ENCODE results near the gene ENTHD1. TPM values are rescaled to one million over a fixed set of nuclear protein-coding genes. Genes with fewer than 3 reads are reported as not detected.

The ENTHD1 gene
- total and polyA plus RNA-seq, 2 donors (not counting 3 experiments of a cell fraction or from before 2014, with no cell fraction given), result not detected

- Histone ChIP-seq H3K4me3 (replicated peaks in 1 of 3; ENCODE audit: insufficient read depth in 1 of 3, low read depth in 1 of 3, low read length in 3 of 3) (no peak overlapping the region), H3K9ac (replicated peaks; ENCODE audit: extremely low read depth, insufficient read depth, low read length) (no peak overlapping the region), H3K27me3 (ENCODE audit: control insufficient read depth in 2 of 2, insufficient read depth in 2 of 2, low read length in 2 of 2) (peaks cover 12 to 22% of the 10 kb centered on the region in 2 experiments), H3K4me1 (ENCODE audit: control insufficient read depth, extremely low read depth, insufficient read depth, low read length) (no peaks in the 10 kb centered on the region), H3K4me2 (ENCODE audit: insufficient read depth, low read length) (no peak overlapping the region), H3K36me3 (ENCODE audit: control insufficient read depth in 2 of 2, extremely low read depth in 1 of 2, insufficient read depth in 2 of 2, low read length in 2 of 2) (no peaks in the 10 kb centered on the region), H3K79me2 (ENCODE audit: control insufficient read depth, insufficient read depth, low read length) (no peaks in the 10 kb centered on the region), H3K9me3 (replicated peaks; ENCODE audit: control insufficient read depth, insufficient read depth, low read length) (no peaks in the 10 kb centered on the region), H3K9me1 (replicated peaks; ENCODE audit: control insufficient read depth, extremely low read depth, insufficient read depth, low read length) (no peaks in the 10 kb centered on the region), H3K27ac (ENCODE audit: insufficient read depth, low read depth, low read length) (no peak overlapping the region), H2AFZ (ENCODE audit: low read depth, low read length) (no peak overlapping the region), H4K20me1 (replicated peaks; ENCODE audit: control insufficient read depth, extremely low read depth, insufficient read depth, low read length) (no peaks in the 10 kb centered on the region)
- dilution Hi-C loops (cut with MboI; ENCODE audit: extremely low pct_ligation_motif_present, low sequenced_read_pairs) (no loop called here), intact Hi-C loops (cut with micrococcal nuclease) (no loop called here)
- no peak for TF ChIP-seq JUN (IDR thresholded peaks at IDR 0.05; ENCODE audit: borderline replicate concordance, insufficient read depth, insufficient read length, low read depth)
- TF ChIP-seq GATA2 (IDR thresholded peaks at IDR 0.05; ENCODE audit: insufficient read depth, insufficient read length, low read depth, low read length), result no peak
- TF ChIP-seq POLR2AphosphoS5 (IDR thresholded peaks at IDR 0.05; ENCODE audit: insufficient read depth, low read depth, low read length), result no peak
- TF ChIP-seq CTCF (IDR thresholded peaks at IDR 0.05; ENCODE audit: extremely low read depth in 1 of 2, insufficient read depth in 1 of 2, low read depth in 1 of 2, low read length in 2 of 2), result no peak
- TF ChIP-seq FOS (IDR thresholded peaks at IDR 0.05; ENCODE audit: borderline replicate concordance, insufficient read depth, low read length), result no peak
- ChIA-PET POLR2A (no interaction called here), CTCF (interaction anchor here (0.6 to 1.4 kb wide), 2 partner anchors 48 to 111 kb away, joined by 3 to 4 read pairs; no protein-coding TSS in a partner anchor)
- DNase-seq (ENCODE audit: low read depth, low spot score) (no peak), FAIRE-seq (no peak)
- BruUV-seq (replicated peaks), result no TSS peak
These were observed 12.6 kb upstream of the ENTHD1 start for GRCh38 chr22:39906207-39906606.

- dilution Hi-C loops (cut with MboI; ENCODE audit: extremely low pct_ligation_motif_present, low sequenced_read_pairs) (no loop called here), intact Hi-C loops (cut with micrococcal nuclease) (no loop called here)
- Histone ChIP-seq H3K27ac (ENCODE audit: insufficient read depth, low read depth, low read length) (no peak overlapping the region), H3K9me3 (replicated peaks; ENCODE audit: control insufficient read depth, insufficient read depth, low read length) (no peaks in the 10 kb centered on the region), H3K27me3 (ENCODE audit: control insufficient read depth in 2 of 2, insufficient read depth in 2 of 2, low read length in 2 of 2) (peaks cover 12 to 18% of the 10 kb centered on the region in 2 experiments), H4K20me1 (replicated peaks; ENCODE audit: control insufficient read depth, extremely low read depth, insufficient read depth, low read length) (no peaks in the 10 kb centered on the region), H3K4me2 (ENCODE audit: insufficient read depth, low read length) (no peak overlapping the region), H3K9me1 (replicated peaks; ENCODE audit: control insufficient read depth, extremely low read depth, insufficient read depth, low read length) (no peaks in the 10 kb centered on the region), H3K36me3 (ENCODE audit: control insufficient read depth in 2 of 2, extremely low read depth in 1 of 2, insufficient read depth in 2 of 2, low read length in 2 of 2) (no peaks in the 10 kb centered on the region), H3K4me3 (replicated peaks in 1 of 3; ENCODE audit: insufficient read depth in 1 of 3, low read depth in 1 of 3, low read length in 3 of 3) (no peak overlapping the region), H3K79me2 (ENCODE audit: control insufficient read depth, insufficient read depth, low read length) (no peaks in the 10 kb centered on the region), H3K9ac (replicated peaks; ENCODE audit: extremely low read depth, insufficient read depth, low read length) (no peak overlapping the region), H2AFZ (ENCODE audit: low read depth, low read length) (no peak overlapping the region), H3K4me1 (ENCODE audit: control insufficient read depth, extremely low read depth, insufficient read depth, low read length) (no peaks in the 10 kb centered on the region)
- FAIRE-seq, result no peak
- POLR2A ChIA-PET, result no interaction called here
- CTCF ChIA-PET, result interaction anchor here (1.4 kb wide), 1 partner anchor 47 kb away, joined by 3 read pairs; no protein-coding TSS in a partner anchor
- no TSS peak for BruUV-seq (replicated peaks)
- DNase-seq (ENCODE audit: low read depth, low spot score), result no peak
- TF ChIP-seq POLR2AphosphoS5 (IDR thresholded peaks at IDR 0.05; ENCODE audit: insufficient read depth, low read depth, low read length), result no peak
- no peak for TF ChIP-seq POLR2A (IDR thresholded peaks at IDR 0.05; ENCODE audit: low read depth, low read length)
- TF ChIP-seq MAX (IDR thresholded peaks at IDR 0.05; ENCODE audit: insufficient read depth, insufficient read length), result no peak
- TF ChIP-seq JUN (IDR thresholded peaks at IDR 0.05; ENCODE audit: borderline replicate concordance, insufficient read depth, insufficient read length, low read depth), result no peak
- no peak for TF ChIP-seq FOS (IDR thresholded peaks at IDR 0.05; ENCODE audit: borderline replicate concordance, insufficient read depth, low read length)
- TF ChIP-seq EZH2 (IDR thresholded peaks at IDR 0.05; ENCODE audit: borderline replicate concordance, low read depth, low read length, severe bottlenecking), result no peak
- TF ChIP-seq GATA2 (IDR thresholded peaks at IDR 0.05; ENCODE audit: insufficient read depth, insufficient read length, low read depth, low read length), result no peak
These were observed 12.1 kb upstream of the ENTHD1 start for GRCh38 chr22:39905687-39906086.
